Neural crest cell (in vitro differentiated cells): ENCODE results near the gene WNK2. TPM values are rescaled to one million over a fixed set of nuclear protein-coding genes. Genes with fewer than 3 reads are reported as not detected.

Experiments
- DNase-seq: peaks from one replicate; pipeline ENCODE4 v3.0.0; 2021; ENCODE audit warnings: low read depth, mixed read lengths, low spot score
- H3K27ac Mint-ChIP-seq: one replicate; pipeline ENCODE4 v1.8.0; 2021; ENCODE audit warnings: mild to moderate bottlenecking, mixed read lengths; ENCODE audit not compliant: unreplicated experiment
- H3K27me3 Mint-ChIP-seq: 2 replicates; pipeline ENCODE4 v1.8.0; 2021; ENCODE audit warnings: low read depth, mild to moderate bottlenecking, mixed read lengths
- H3K36me3 Mint-ChIP-seq: 2 replicates; pipeline ENCODE4 v1.8.0; 2021; ENCODE audit warnings: low read depth, mild to moderate bottlenecking, mixed read lengths
- H3K4me1 Mint-ChIP-seq: 2 replicates; pipeline ENCODE4 v1.8.0; 2021; ENCODE audit warnings: mixed read lengths
- H3K4me3 Mint-ChIP-seq: one replicate; pipeline ENCODE4 v1.8.0; 2021; ENCODE audit warnings: mild to moderate bottlenecking, mixed read lengths
- H3K9me3 Mint-ChIP-seq: 2 replicates; pipeline ENCODE4 v1.8.0; 2021; ENCODE audit warnings: mixed read lengths
- CTCF ChIP-seq: fragments of 200-600 bp; sonication (generic); conservative IDR thresholded peaks from 2 replicates; pipeline ENCODE4 v1.5.0; 2021; ENCODE audit warnings: antibody characterized with exemption, mild to moderate bottlenecking
- total RNA-seq: library from RNA; stranded (reverse); gene quantifications from 2 replicates; pipeline ENCODE4 v1.2.1, GENCODE V29; 2021

The WNK2 gene
- total RNA-seq, 1 donor from 2014 or later = 27.8 TPM

- no peaks in the 10 kb centered on the region for H3K4me1 Mint-ChIP-seq
- no peak overlapping the region for H3K4me3 Mint-ChIP-seq
- H3K27ac Mint-ChIP-seq = peak overlapping the region; percentile 27
- DNase-seq = no peak
- H3K27me3 Mint-ChIP-seq = no peaks in the 10 kb centered on the region
- no peaks in the 10 kb centered on the region for H3K36me3 Mint-ChIP-seq
- TF ChIP-seq CTCF = no peak
- no peaks in the 10 kb centered on the region for H3K9me3 Mint-ChIP-seq
These were observed 77.3 kb downstream of the WNK2 start for GRCh38 chr9:93261281-93261680.

- H3K27me3 Mint-ChIP-seq = no peaks in the 10 kb centered on the region
- TF ChIP-seq CTCF = no peak
- no peak overlapping the region for H3K4me3 Mint-ChIP-seq
- no peaks in the 10 kb centered on the region for H3K9me3 Mint-ChIP-seq
- DNase-seq = no peak
- no peak overlapping the region for H3K27ac Mint-ChIP-seq
- no peaks in the 10 kb centered on the region for H3K36me3 Mint-ChIP-seq
- no peaks in the 10 kb centered on the region for H3K4me1 Mint-ChIP-seq
These were observed 78.0 kb downstream of the WNK2 start for GRCh38 chr9:93261735-93262523.

- no peaks in the 10 kb centered on the region for H3K36me3 Mint-ChIP-seq
These were observed 78.8 kb downstream of the WNK2 start for GRCh38 chr9:93262537-93263310.

GRCh38 chr9:93263334-93264229, 79.6 kb downstream of the WNK2 start:
- H3K9me3 Mint-ChIP-seq = no peaks in the 10 kb centered on the region
- H3K4me3 Mint-ChIP-seq = no peak overlapping the region
- TF ChIP-seq CTCF = no peak
- no peaks in the 10 kb centered on the region for H3K27me3 Mint-ChIP-seq
- H3K4me1 Mint-ChIP-seq = no peaks in the 10 kb centered on the region
- no peak for DNase-seq
- H3K27ac Mint-ChIP-seq = no peak overlapping the region
- no peaks in the 10 kb centered on the region for H3K36me3 Mint-ChIP-seq

More at GRCh38 chr9:93262537-93263310, 78.8 kb downstream of the WNK2 start:
- Mint-ChIP-seq H3K9me3 (no peaks in the 10 kb centered on the region), H3K4me1 (no peaks in the 10 kb centered on the region), H3K27me3 (no peaks in the 10 kb centered on the region), H3K27ac (no peak overlapping the region), H3K4me3 (no peak overlapping the region)
- no peak for TF ChIP-seq CTCF
- DNase-seq = no peak

- Mint-ChIP-seq H3K36me3 (no peaks in the 10 kb centered on the region), H3K27ac (no peak overlapping the region), H3K27me3 (no peaks in the 10 kb centered on the region), H3K9me3 (no peaks in the 10 kb centered on the region), H3K4me1 (no peaks in the 10 kb centered on the region), H3K4me3 (no peak overlapping the region)
- TF ChIP-seq CTCF = no peak
- DNase-seq = no peak
These were observed 80.6 kb downstream of the WNK2 start for GRCh38 chr9:93264338-93265125.
